H9 (cell line): ENCODE results near the gene ECEL1. TPM values are rescaled to one million over a fixed set of nuclear protein-coding genes. Genes with fewer than 3 reads are reported as not detected.

Experiments used
- DNase-seq: peaks from one replicate; pipeline ENCODE4 v3.0.0-alpha.2; 2017
- H2AFZ ChIP-seq: one replicate; pipeline ENCODE4 v1.6.1; 2013; ENCODE audit warnings: mild to moderate bottlenecking, low read length, control low read depth, moderate library complexity
- H2AK5ac ChIP-seq: 2 replicates; pipeline ENCODE4 v1.6.1; 2013; ENCODE audit warnings: low read length, control low read depth, mixed read lengths; ENCODE audit not compliant: insufficient read length
- H2BK120ac ChIP-seq: one replicate; pipeline ENCODE4 v1.6.1; 2013; ENCODE audit warnings: low read depth, mild to moderate bottlenecking, low read length, control low read depth, inconsistent platforms; ENCODE audit not compliant: poor library complexity, severe bottlenecking
- H2BK12ac ChIP-seq: 2 replicates; pipeline ENCODE4 v1.6.1; 2013; ENCODE audit warnings: low read length, control low read depth, mixed read lengths, low read depth; ENCODE audit not compliant: insufficient read length
- H2BK15ac ChIP-seq: 2 replicates; pipeline ENCODE4 v1.6.1; 2013; ENCODE audit warnings: low read depth, low read length, control low read depth
- H2BK20ac ChIP-seq: one replicate; pipeline ENCODE4 v1.6.1; 2013; ENCODE audit warnings: low read depth, mild to moderate bottlenecking, low read length, control low read depth, inconsistent platforms; ENCODE audit not compliant: poor library complexity, severe bottlenecking
- H2BK5ac ChIP-seq: 2 replicates; pipeline ENCODE4 v1.6.1; 2013; ENCODE audit warnings: low read length, control low read depth, mixed read lengths; ENCODE audit not compliant: insufficient read length
- H3K14ac ChIP-seq: 2 replicates; pipeline ENCODE4 v1.6.1; 2013; ENCODE audit warnings: low read length, control low read depth; ENCODE audit not compliant: insufficient read depth
- H3K18ac ChIP-seq: 2 replicates; pipeline ENCODE4 v1.6.1; 2013; ENCODE audit warnings: low read depth, mild to moderate bottlenecking, mixed read lengths, low read length, control low read depth; ENCODE audit not compliant: insufficient read length
- H3K23ac ChIP-seq: 2 replicates; pipeline ENCODE4 v1.6.1; 2013; ENCODE audit warnings: low read length, control low read depth, mixed read lengths, low read depth; ENCODE audit not compliant: insufficient read length
- H3K23me2 ChIP-seq: 2 replicates; pipeline ENCODE4 v1.6.1; 2013; ENCODE audit warnings: low read depth, mild to moderate bottlenecking, mixed read lengths, low read length, control low read depth; ENCODE audit not compliant: insufficient read length, poor library complexity, severe bottlenecking
- H3K27ac ChIP-seq: 2 replicates; pipeline ENCODE4 v1.5.1; 2013; ENCODE audit warnings: low read length, control low read depth, mixed read lengths, low read depth; ENCODE audit not compliant: insufficient read length
- H3K27me3 ChIP-seq: 2 replicates; pipeline ENCODE4 v1.6.1; 2013; ENCODE audit warnings: low read length, control low read depth, inconsistent platforms; ENCODE audit not compliant: insufficient read depth
- H3K4ac ChIP-seq: 2 replicates; pipeline ENCODE4 v1.6.1; 2013; ENCODE audit warnings: low read depth, mild to moderate bottlenecking, control low read depth, inconsistent platforms, low read length, moderate library complexity
- H3K4me1 ChIP-seq: 2 replicates; pipeline ENCODE4 v1.6.1; 2013; ENCODE audit warnings: low read length, control low read depth, inconsistent platforms; ENCODE audit not compliant: insufficient read depth
- H3K4me2 ChIP-seq: 2 replicates; pipeline ENCODE4 v1.6.1; 2013; ENCODE audit warnings: low read length, control low read depth, mixed read lengths; ENCODE audit not compliant: insufficient read length, insufficient read depth
- H3K56ac ChIP-seq: 2 replicates; pipeline ENCODE4 v1.6.1; 2013; ENCODE audit warnings: low read depth, mild to moderate bottlenecking, mixed read lengths, low read length, control low read depth; ENCODE audit not compliant: insufficient read length
- H3K79me1 ChIP-seq: 2 replicates; pipeline ENCODE4 v1.6.1; 2013; ENCODE audit warnings: low read depth, mild to moderate bottlenecking, moderate library complexity, low read length, control low read depth, inconsistent platforms; ENCODE audit not compliant: insufficient read depth, poor library complexity, severe bottlenecking
- H3K79me2 ChIP-seq: 2 replicates; pipeline ENCODE4 v1.6.1; 2013; ENCODE audit warnings: low read length, control low read depth, inconsistent platforms; ENCODE audit not compliant: insufficient read depth
- H3K9ac ChIP-seq: 2 replicates; pipeline ENCODE4 v1.6.1; 2013; ENCODE audit warnings: low read length, control low read depth, mixed read lengths; ENCODE audit not compliant: insufficient read length; ENCODE audit errors: extremely low read depth
- H3K9me3 ChIP-seq: one replicate; pipeline ENCODE4 v1.6.1; 2013; ENCODE audit warnings: low read depth, low read length, inconsistent platforms; ENCODE audit not compliant: control insufficient read depth
- H3T11ph ChIP-seq: one replicate; pipeline ENCODE4 v1.6.1; 2013; ENCODE audit warnings: mild to moderate bottlenecking, low read length, control low read depth, inconsistent platforms
- H4K20me1 ChIP-seq: one replicate; pipeline ENCODE4 v1.6.1; 2013; ENCODE audit not compliant: control insufficient read depth, insufficient read length, insufficient read depth
- H4K5ac ChIP-seq: 2 replicates; pipeline ENCODE4 v1.6.1; 2013; ENCODE audit warnings: low read depth, mild to moderate bottlenecking, mixed read lengths, low read length, control low read depth; ENCODE audit not compliant: insufficient read length
- H4K8ac ChIP-seq: replicated peaks from 2 replicates; pipeline ENCODE4 v1.6.1; 2013; ENCODE audit warnings: low read length, control low read depth, mixed read lengths, low read depth; ENCODE audit not compliant: insufficient read length
- H4K91ac ChIP-seq: 2 replicates; pipeline ENCODE4 v1.6.1; 2013; ENCODE audit warnings: low read depth, mild to moderate bottlenecking, moderate library complexity, mixed read lengths, low read length, control low read depth; ENCODE audit not compliant: insufficient read length
- H3K27ac Mint-ChIP-seq, 3 experiments: 2 replicates in 2 of 3; 3 replicates in 1 of 3; pipeline ENCODE4 v1.8.0; 2020 to 2021; ENCODE audit warnings: mixed read lengths in 3 of 3, mild to moderate bottlenecking in 1 of 3, moderate library complexity in 1 of 3
- H3K27me3 Mint-ChIP-seq: 2 replicates; pipeline ENCODE4 v1.8.0; 2021; ENCODE audit warnings: low read depth, mild to moderate bottlenecking, moderate library complexity, mixed read lengths
- H3K36me3 Mint-ChIP-seq, 3 experiments: 2 replicates in 2 of 3; 3 replicates in 1 of 3; pipeline ENCODE4 v1.8.0; 2020 to 2021; ENCODE audit warnings: low read depth in 3 of 3, mixed read lengths in 3 of 3; ENCODE audit not compliant: insufficient read depth in 1 of 3
- H3K4me1 Mint-ChIP-seq, 2 experiments: 2 replicates each; pipeline ENCODE4 v1.8.0; 2020; ENCODE audit warnings: mixed read lengths in 2 of 2
- H3K4me3 Mint-ChIP-seq, 2 experiments: 2 replicates in 1 of 2; 3 replicates in 1 of 2; pipeline ENCODE4 v1.8.0; 2020 to 2021; ENCODE audit warnings: mild to moderate bottlenecking in 2 of 2, mixed read lengths in 2 of 2, moderate library complexity in 1 of 2
- H3K9me3 Mint-ChIP-seq, 2 experiments: 2 replicates in 1 of 2; 3 replicates in 1 of 2; pipeline ENCODE4 v1.8.0; 2020; ENCODE audit warnings: mild to moderate bottlenecking in 2 of 2, mixed read lengths in 2 of 2, moderate library complexity in 1 of 2
- WGBS: extraction: QIAGEN DNeasy Blood & Tissue Kit; methylation state at CpG from one replicate; pipeline ENCODE4 v1.1.7; 2013; ENCODE audit warnings: missing lambda C conversion rate, low lambda C conversion rate, mixed read lengths; ENCODE audit not compliant: insufficient read length; ENCODE audit errors: extremely low coverage; 5-methylcytosine and 5-hydroxymethylcytosine counted together
- total RNA-seq: library from RNA; stranded (reverse); gene quantifications from 2 replicates; pipeline ENCODE4 v1.2.1, GENCODE V29; 2021
- TF ChIP-seq, protein P1 (sequence below): fragments of 200-600 bp; sonication (generic); conservative IDR thresholded peaks from 3 replicates; pipeline ENCODE4 v1.8.0; 2021; ENCODE audit warnings: antibody characterized with exemption, mild to moderate bottlenecking

ECEL1 gene
- total RNA-seq, 1 experiment from 2014 or later = 8.4 TPM

GRCh38 chr2:232519581-232520438, 32.2 kb upstream of the ECEL1 start, which contains the start of gene PRSS56:
Gene PRSS56, plus strand, starts transcription at chr2:232520388. Its CDS starts 211 bp downstream, at chr2:232520599.
- WGBS = no CpG with 5 or more reads among the region's 19 CpGs
- no peak within 1 kb of the TSS for H3K27ac Mint-ChIP-seq

More at GRCh38 chr2:232519581-232520438, 32.2 kb upstream of the ECEL1 start, which contains the start of gene PRSS56:
- no peak within 1 kb of the TSS for H2BK15ac ChIP-seq
- no peak within 1 kb of the TSS for H2BK12ac ChIP-seq
- no peaks in the 10 kb centered on the region for H3K9me3 ChIP-seq
- H2BK20ac ChIP-seq = no peak within 1 kb of the TSS
- no peaks in the 10 kb centered on the region for H3K79me1 ChIP-seq
- H3K4me3 Mint-ChIP-seq = no peak within 1 kb of the TSS
- H3K23ac ChIP-seq = no peak within 1 kb of the TSS
- H3K56ac ChIP-seq = no peak within 1 kb of the TSS
- no peak within 1 kb of the TSS for H3K18ac ChIP-seq
- no peak within 1 kb of the TSS for H4K8ac ChIP-seq
- H4K5ac ChIP-seq = no peak within 1 kb of the TSS
- H2BK120ac ChIP-seq = no peak within 1 kb of the TSS
- H4K20me1 ChIP-seq = no peaks in the 10 kb centered on the region
- no peak within 1 kb of the TSS for H3K14ac ChIP-seq
- no peaks in the 10 kb centered on the region; a peak in 1 of 5 replicates for H3K9me3 Mint-ChIP-seq
- H2BK5ac ChIP-seq = no peak within 1 kb of the TSS
- no peak within 1 kb of the TSS for H3K4ac ChIP-seq
- no peak within 1 kb of the TSS for H3K4me2 ChIP-seq
- H3K23me2 ChIP-seq = peaks cover 14% of the 10 kb centered on the region
- H3K4me1 Mint-ChIP-seq = peaks cover 15 to 36% of the 10 kb centered on the region in 2 experiments
- H3T11ph ChIP-seq = no peak within 1 kb of the TSS
- TF ChIP-seq, protein P1, sequence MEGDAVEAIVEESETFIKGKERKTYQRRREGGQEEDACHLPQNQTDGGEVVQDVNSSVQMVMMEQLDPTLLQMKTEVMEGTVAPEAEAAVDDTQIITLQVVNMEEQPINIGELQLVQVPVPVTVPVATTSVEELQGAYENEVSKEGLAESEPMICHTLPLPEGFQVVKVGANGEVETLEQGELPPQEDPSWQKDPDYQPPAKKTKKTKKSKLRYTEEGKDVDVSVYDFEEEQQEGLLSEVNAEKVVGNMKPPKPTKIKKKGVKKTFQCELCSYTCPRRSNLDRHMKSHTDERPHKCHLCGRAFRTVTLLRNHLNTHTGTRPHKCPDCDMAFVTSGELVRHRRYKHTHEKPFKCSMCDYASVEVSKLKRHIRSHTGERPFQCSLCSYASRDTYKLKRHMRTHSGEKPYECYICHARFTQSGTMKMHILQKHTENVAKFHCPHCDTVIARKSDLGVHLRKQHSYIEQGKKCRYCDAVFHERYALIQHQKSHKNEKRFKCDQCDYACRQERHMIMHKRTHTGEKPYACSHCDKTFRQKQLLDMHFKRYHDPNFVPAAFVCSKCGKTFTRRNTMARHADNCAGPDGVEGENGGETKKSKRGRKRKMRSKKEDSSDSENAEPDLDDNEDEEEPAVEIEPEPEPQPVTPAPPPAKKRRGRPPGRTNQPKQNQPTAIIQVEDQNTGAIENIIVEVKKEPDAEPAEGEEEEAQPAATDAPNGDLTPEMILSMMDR = no peak
- no peak within 1 kb of the TSS for H2AK5ac ChIP-seq
- H3K4me1 ChIP-seq = no peaks in the 10 kb centered on the region
- H2AFZ ChIP-seq = no peak within 1 kb of the TSS
- no peak within 1 kb of the TSS for H3K9ac ChIP-seq
- H4K91ac ChIP-seq = no peak within 1 kb of the TSS
- DNase-seq = no peak
- H3K27ac ChIP-seq = no peak within 1 kb of the TSS
- peaks cover 0 to 1% (median 0%) of the 10 kb centered on the region in 3 experiments; a peak in 1 of 7 replicates for H3K36me3 Mint-ChIP-seq
- no peaks in the 10 kb centered on the region for H3K79me2 ChIP-seq
- H3K27me3 ChIP-seq = peaks cover 15% of the 10 kb centered on the region
- peaks cover 62% of the 10 kb centered on the region for H3K27me3 Mint-ChIP-seq
